NCI-H2107 (cell line): Measurements from ENCODE around the gene SMC3.
"Not testable (repeated sequence)": the region's sequence is repeated elsewhere in the genome, so short reads cannot be mapped to it uniquely, and the experiment has no call there.

Source experiments
- DNase-seq: peaks from one replicate; lab custom pipeline; 2025; lab: John Stamatoyannopoulos, UW

Gene SMC3

GRCh38 chr10:110567201-110568054 is at the start of gene SMC3:
TSS of gene SMC3 (plus strand) at chr10:110567695. CDS start at chr10:110567817, 122 bp downstream.
- peak; percentile 59 for DNase-seq

- DNase-seq: no peak
These were observed 45.0 kb upstream of the SMC3 start for GRCh38 chr10:110522365-110522988.

- no peak for DNase-seq
These were observed 43.8 kb upstream of the SMC3 start for GRCh38 chr10:110523736-110524135.

GRCh38 chr10:110524179-110524858 is 43.2 kb upstream of the SMC3 start:
- no peak for DNase-seq

GRCh38 chr10:110524859-110525232 is 42.6 kb upstream of the SMC3 start:
- DNase-seq: no peak

- DNase-seq: no peak
These were observed 41.9 kb upstream of the SMC3 start for GRCh38 chr10:110525349-110526260.

- DNase-seq: no peak
These were observed 39.7 kb upstream of the SMC3 start for GRCh38 chr10:110527731-110528171.

GRCh38 chr10:110528224-110528996 is 39.1 kb upstream of the SMC3 start:
- no peak for DNase-seq

GRCh38 chr10:110528997-110529524 is 38.4 kb upstream of the SMC3 start:
- DNase-seq: not testable (repeated sequence)

- DNase-seq: no peak
These were observed 37.9 kb upstream of the SMC3 start for GRCh38 chr10:110529596-110530011.

- no peak for DNase-seq
These were observed 37.2 kb upstream of the SMC3 start for GRCh38 chr10:110530131-110530831.

- no peak for DNase-seq
These were observed 35.8 kb upstream of the SMC3 start for GRCh38 chr10:110531687-110532086.

- not testable (repeated sequence) for DNase-seq
These were observed 34.9 kb upstream of the SMC3 start for GRCh38 chr10:110532628-110533027.

- DNase-seq: no peak
These were observed 34.3 kb upstream of the SMC3 start for GRCh38 chr10:110533149-110533548.

- no peak for DNase-seq
These were observed 32.9 kb upstream of the SMC3 start for GRCh38 chr10:110534571-110534970.

GRCh38 chr10:110535958-110536891 is 31.3 kb upstream of the SMC3 start:
- DNase-seq: no peak

- DNase-seq: no peak
These were observed 28.4 kb upstream of the SMC3 start for GRCh38 chr10:110539091-110539490.

GRCh38 chr10:110540031-110540430 is 27.5 kb upstream of the SMC3 start:
- no peak for DNase-seq
